ENCODE results near the gene NFKBIE. TPM values are rescaled to one million over a fixed set of nuclear protein-coding genes. Genes with fewer than 3 reads are reported as not detected.

Gene NFKBIE
- total and polyA plus RNA-seq, 9 of the 15 experiments (the other 6 are each of a cell fraction or from before 2014, with no cell fraction given): 2.1 to 16.4 (median 11.7) TPM

DNA sequence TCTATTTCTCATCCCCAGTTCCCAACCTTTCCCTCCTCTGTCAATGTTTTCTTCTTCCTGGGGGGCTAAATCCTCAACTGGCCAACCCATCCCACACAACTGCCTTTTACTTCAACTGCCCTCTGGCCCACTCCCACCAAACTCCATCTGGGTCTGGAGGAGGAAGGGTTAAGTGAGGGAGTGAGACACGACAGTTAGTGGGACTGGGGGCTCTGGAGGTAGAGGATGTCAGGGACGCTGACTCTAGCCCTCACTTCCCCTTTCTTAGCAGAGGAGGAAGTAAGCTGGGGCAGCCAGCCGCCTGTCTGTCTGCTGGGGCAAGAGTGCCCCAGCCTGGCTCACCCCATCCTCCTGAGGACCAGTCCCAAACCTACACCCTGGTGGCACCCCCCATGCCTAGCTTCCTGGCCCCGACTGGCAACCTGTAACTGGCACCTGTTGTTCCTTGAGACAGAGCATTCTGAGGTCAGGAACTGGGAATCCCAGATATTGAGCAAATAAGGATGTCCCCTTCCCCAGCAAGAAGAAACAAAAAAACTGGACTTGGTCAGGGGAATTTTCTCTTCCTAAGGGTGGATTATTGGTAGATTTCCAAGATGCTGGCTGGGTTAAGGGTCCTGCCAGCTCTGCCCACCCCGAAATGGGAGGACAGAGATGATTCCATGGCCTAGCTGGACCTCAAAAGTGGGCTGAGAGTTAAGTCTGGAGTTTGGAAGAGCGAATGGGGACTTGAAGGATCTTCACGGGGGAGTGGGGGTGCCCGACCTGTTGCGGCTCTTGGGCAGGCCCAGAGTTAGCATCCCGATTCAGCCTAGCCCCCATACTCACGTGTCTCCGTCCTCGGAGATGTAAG lies 971 bp downstream of the NFKBIE start (continued):
- TF ChIP-seq MITF (IDR thresholded peaks at IDR 0.05) (no peak), JUND (IDR thresholded peaks at IDR 0.05; ENCODE audit: borderline replicate concordance, low read depth, low read length) (0 out of 2 replicates have a peak, but pooled peaks have one; percentile 11), JUND (tag; IDR thresholded peaks at IDR 0.05; ENCODE audit: borderline replicate concordance, low read depth, low read length) (no peak), NR1H2 (CRISPR knock-in tag; IDR thresholded peaks at IDR 0.05) (peak; percentile 54), CREB1 (IDR thresholded peaks at IDR 0.05) (no peak), CREB1 (CRISPR knock-in tag; IDR thresholded peaks at IDR 0.05) (no peak), ARID1B (IDR thresholded peaks at IDR 0.05) (peak; percentile 27; the same call in 1 of the 2 replicates), NR4A1 (CRISPR knock-in tag; IDR thresholded peaks at IDR 0.05) (0 out of 2 replicates have a peak, but pooled peaks have one; percentile 14), NR4A1 (tag; IDR thresholded peaks at IDR 0.05) (no peak), SPI1 (IDR thresholded peaks at IDR 0.05; ENCODE audit: borderline replicate concordance, low read depth, low read length) (peak; percentile 100), NFE2L1 (tag; IDR thresholded peaks at IDR 0.05; ENCODE audit: borderline replicate concordance, low read depth) (no peak), ZNF740 (CRISPR knock-in tag; IDR thresholded peaks at IDR 0.05) (no peak; the same call in 1 of the 2 replicates), ZNF740 (tag; IDR thresholded peaks at IDR 0.05) (no peak), ZNF511 (CRISPR knock-in tag; IDR thresholded peaks at IDR 0.05) (peak; percentile 14; the same call in 1 of the 2 replicates), KDM4B (IDR thresholded peaks at IDR 0.05; ENCODE audit: borderline replicate concordance in 2 of 2, low read depth in 1 of 2) (no peak), ZNF609 (CRISPR knock-in tag; IDR thresholded peaks at IDR 0.05; ENCODE audit: borderline replicate concordance) (no peak; the same call in 1 of the 2 replicates)
- TF ChIP-seq, protein P1, sequence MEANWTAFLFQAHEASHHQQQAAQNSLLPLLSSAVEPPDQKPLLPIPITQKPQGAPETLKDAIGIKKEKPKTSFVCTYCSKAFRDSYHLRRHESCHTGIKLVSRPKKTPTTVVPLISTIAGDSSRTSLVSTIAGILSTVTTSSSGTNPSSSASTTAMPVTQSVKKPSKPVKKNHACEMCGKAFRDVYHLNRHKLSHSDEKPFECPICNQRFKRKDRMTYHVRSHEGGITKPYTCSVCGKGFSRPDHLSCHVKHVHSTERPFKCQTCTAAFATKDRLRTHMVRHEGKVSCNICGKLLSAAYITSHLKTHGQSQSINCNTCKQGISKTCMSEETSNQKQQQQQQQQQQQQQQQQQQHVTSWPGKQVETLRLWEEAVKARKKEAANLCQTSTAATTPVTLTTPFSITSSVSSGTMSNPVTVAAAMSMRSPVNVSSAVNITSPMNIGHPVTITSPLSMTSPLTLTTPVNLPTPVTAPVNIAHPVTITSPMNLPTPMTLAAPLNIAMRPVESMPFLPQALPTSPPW (CRISPR knock-in tag; IDR thresholded peaks at IDR 0.05): 0 out of 2 replicates have a peak, but pooled peaks have one; percentile 11
